GM10248 (cell line): ENCODE data around the gene KRT6B.

Experiments
- CTCF ChIA-PET: fragments of 300-600 bp; sonication (Branson Sonifier 250); formaldehyde crosslinking; extraction: SDS; loops from one replicate; lab custom pipeline; 2021; ENCODE audit warnings: antibody characterized with exemption; lab: Yijun Ruan, JAX
- POLR2A ChIA-PET: fragments of 350-650 bp; sonication (Branson Sonifier 250); formaldehyde crosslinking; extraction: SDS; loops from one replicate; lab custom pipeline; 2020; ENCODE audit warnings: antibody characterized with exemption; lab: Yijun Ruan, JAX
- DNase-seq: peaks from one replicate; pipeline ENCODE4 v3.0.0; 2012; ENCODE audit errors: extremely low spot score
- CTCF ChIP-seq: IDR thresholded peaks from 2 replicates; pipeline ENCODE4 v1.5.1; 2012; ENCODE audit warnings: mild to moderate bottlenecking, low read depth; ENCODE audit errors: extremely low read depth, missing control alignments, control extremely low read depth

KRT6B gene

GRCh38 chr12:52423661-52424500 is 28.1 kb downstream of the KRT6B start:
- DNase-seq: no peak
- ChIA-PET CTCF (no interaction called here), POLR2A (no interaction called here)
- no peak for TF ChIP-seq CTCF

- no peak for TF ChIP-seq CTCF
- DNase-seq: no peak
- POLR2A ChIA-PET: no interaction called here
- CTCF ChIA-PET: no interaction called here
Measured at GRCh38 chr12:52423035-52423434, 28.9 kb downstream of the KRT6B start.

GRCh38 chr12:52419656-52420055 is 32.3 kb downstream of the KRT6B start:
- no peak for DNase-seq
- POLR2A ChIA-PET: no interaction called here
- CTCF ChIA-PET: no interaction called here
- no peak for TF ChIP-seq CTCF

GRCh38 chr12:52418576-52419110 is 33.3 kb downstream of the KRT6B start:
- ChIA-PET CTCF (interaction anchor here (0.9 to 1.4 kb wide), 2 partner anchors 9 to 24 kb away, joined by 3 to 4 read pairs; no protein-coding TSS in a partner anchor), POLR2A (no interaction called here)
- no peak for TF ChIP-seq CTCF
- DNase-seq: no peak

- POLR2A ChIA-PET: no interaction called here
- no peak for TF ChIP-seq CTCF
- no peak for DNase-seq
- CTCF ChIA-PET: interaction anchor here (1.4 kb wide), 1 partner anchor 10 kb away, joined by 4 read pairs; no protein-coding TSS in a partner anchor
Measured at GRCh38 chr12:52417740-52418139, 34.2 kb downstream of the KRT6B start.

GRCh38 chr12:52416795-52417194 is 35.2 kb downstream of the KRT6B start:
- no peak for TF ChIP-seq CTCF
- POLR2A ChIA-PET: no interaction called here
- CTCF ChIA-PET: no interaction called here

More at GRCh38 chr12:52416795-52417194, 35.2 kb downstream of the KRT6B start:
- no peak for DNase-seq
